HEK293 (cell line): ENCODE results near the gene ADAM23.

Source experiments
- CTCF ChIA-PET: fragments of 350-600 bp; formaldehyde crosslinking; extraction: SDS; loops from one replicate; lab custom pipeline; 2021; ENCODE audit warnings: antibody characterized with exemption; lab: Yijun Ruan, JAX
- POLR2A ChIA-PET: fragments of 300-600 bp; formaldehyde crosslinking; extraction: SDS; loops from one replicate; lab custom pipeline; 2020; ENCODE audit warnings: antibody characterized with exemption, inconsistent platforms; lab: Yijun Ruan, JAX
- H3K27ac ChIP-seq: fragments of 200-500 bp; sonication (Bioruptor generic); 2 replicates; pipeline ENCODE4 v1.5.1; 2014; ENCODE audit warnings: low read depth, low read length, control low read depth, inconsistent platforms; ENCODE audit errors: extremely low read depth
- H3K36me3 ChIP-seq, 2 experiments: fragments of 200-500 bp in 1 of 2; sonication (Bioruptor generic) in 1 of 2; 1 replicate in 1 of 2; 2 replicates in 1 of 2; pipeline ENCODE4 v1.5.1; 2014 to 2017; ENCODE audit warnings: inconsistent platforms in 2 of 2, low read length in 2 of 2; ENCODE audit not compliant: control insufficient read depth in 2 of 2, insufficient read depth in 1 of 2
- H3K4me1 ChIP-seq: fragments of 200-500 bp; sonication (Bioruptor generic); 2 replicates; pipeline ENCODE4 v1.5.1; 2014; ENCODE audit warnings: mild to moderate bottlenecking, low read length, inconsistent platforms; ENCODE audit not compliant: control insufficient read depth, insufficient read depth
- H3K4me3 ChIP-seq: 2 replicates; pipeline ENCODE4 v1.5.1; 2011; ENCODE audit warnings: low read depth, mild to moderate bottlenecking, control low read depth, low read length, moderate library complexity
- H3K9me3 ChIP-seq: fragments of 200-500 bp; sonication (Bioruptor generic); 2 replicates; pipeline ENCODE4 v1.5.1; 2014; ENCODE audit warnings: low read depth, low read length, inconsistent platforms; ENCODE audit not compliant: control insufficient read depth, insufficient read depth
- HOXD13 ChIP-seq: sonication (generic); formaldehyde crosslinking; IDR thresholded peaks from 2 replicates; pipeline ENCODE4 v1.8.0; 2022; ENCODE audit warnings: missing genetic modification reagents, borderline replicate concordance
- OSR2 ChIP-seq: fragments of 450-650 bp; formaldehyde crosslinking; IDR thresholded peaks from 2 replicates; pipeline ENCODE4 v1.5.1; 2016; ENCODE audit warnings: missing biosample characterization, missing genetic modification characterization
- PRDM2 ChIP-seq: fragments of 450-650 bp; formaldehyde crosslinking; IDR thresholded peaks from 2 replicates; pipeline ENCODE4 v1.5.1; 2016; ENCODE audit warnings: missing biosample characterization, missing genetic modification characterization, borderline replicate concordance
- PRDM4 ChIP-seq: fragments of 450-650 bp; formaldehyde crosslinking; IDR thresholded peaks from 2 replicates; pipeline ENCODE4 v1.5.1; 2017; ENCODE audit warnings: missing biosample characterization, missing genetic modification characterization
- RBAK ChIP-seq: fragments of 450-650 bp; formaldehyde crosslinking; IDR thresholded peaks from 2 replicates; pipeline ENCODE4 v1.5.1; 2016; ENCODE audit warnings: missing biosample characterization, missing genetic modification characterization
- TSHZ1 ChIP-seq: fragments of 450-650 bp; formaldehyde crosslinking; IDR thresholded peaks from 2 replicates; pipeline ENCODE4 v1.5.1; 2016; ENCODE audit warnings: missing biosample characterization, missing genetic modification characterization, borderline replicate concordance
- WT1 ChIP-seq: fragments of 450-650 bp; formaldehyde crosslinking; IDR thresholded peaks from 2 replicates; pipeline ENCODE4 v1.5.1; 2016; ENCODE audit warnings: missing biosample characterization, missing genetic modification characterization
- ZBTB6 ChIP-seq: fragments of 450-650 bp; formaldehyde crosslinking; IDR thresholded peaks from 2 replicates; pipeline ENCODE4 v1.5.1; 2017; ENCODE audit warnings: missing biosample characterization, missing genetic modification characterization
- ZFP41 ChIP-seq: fragments of 450-650 bp; formaldehyde crosslinking; IDR thresholded peaks from 2 replicates; pipeline ENCODE4 v1.5.1; 2016; ENCODE audit warnings: missing biosample characterization, missing genetic modification characterization, borderline replicate concordance
- ZNF184 ChIP-seq: fragments of 450-650 bp; IDR thresholded peaks from 2 replicates; pipeline ENCODE4 v1.5.1; 2018; ENCODE audit warnings: missing biosample characterization, mild to moderate bottlenecking, missing genetic modification characterization
- ZNF202 ChIP-seq: fragments of 450-650 bp; formaldehyde crosslinking; IDR thresholded peaks from 2 replicates; pipeline ENCODE4 v1.5.1; 2016; ENCODE audit warnings: missing biosample characterization, missing genetic modification characterization, borderline replicate concordance
- ZNF211 ChIP-seq: fragments of 450-650 bp; formaldehyde crosslinking; IDR thresholded peaks from 2 replicates; pipeline ENCODE4 v1.5.1; 2016; ENCODE audit warnings: low read depth, missing biosample characterization, missing genetic modification characterization
- ZNF221 ChIP-seq: fragments of 450-650 bp; formaldehyde crosslinking; IDR thresholded peaks from 2 replicates; pipeline ENCODE4 v1.5.1; 2017; ENCODE audit warnings: missing biosample characterization, missing genetic modification characterization, borderline replicate concordance
- ZNF362 ChIP-seq: fragments of 450-650 bp; formaldehyde crosslinking; IDR thresholded peaks from 2 replicates; pipeline ENCODE4 v1.5.1; 2016; ENCODE audit warnings: missing biosample characterization, missing genetic modification characterization
- ZNF37A ChIP-seq: fragments of 450-650 bp; IDR thresholded peaks from 2 replicates; pipeline ENCODE4 v1.5.1; 2018; ENCODE audit warnings: missing biosample characterization, missing genetic modification characterization
- ZNF529 ChIP-seq: fragments of 450-650 bp; formaldehyde crosslinking; IDR thresholded peaks from 2 replicates; pipeline ENCODE4 v1.5.1; 2017; ENCODE audit warnings: missing genetic modification characterization, missing biosample characterization; ENCODE audit not compliant: insufficient replicate concordance
- ZNF560 ChIP-seq: fragments of 450-650 bp; formaldehyde crosslinking; IDR thresholded peaks from 2 replicates; pipeline ENCODE4 v1.5.1; 2017; ENCODE audit warnings: missing biosample characterization, missing genetic modification characterization, borderline replicate concordance
- ZNF639 ChIP-seq: fragments of 450-650 bp; formaldehyde crosslinking; IDR thresholded peaks from 2 replicates; pipeline ENCODE4 v1.5.1; 2016; ENCODE audit warnings: missing biosample characterization, missing genetic modification characterization
- ZNF677 ChIP-seq: fragments of 450-650 bp; IDR thresholded peaks from 2 replicates; pipeline ENCODE4 v1.5.0; 2018; ENCODE audit warnings: missing biosample characterization, mild to moderate bottlenecking, missing genetic modification characterization, moderate library complexity
- ZNF843 ChIP-seq: fragments of 450-650 bp; formaldehyde crosslinking; IDR thresholded peaks from 2 replicates; pipeline ENCODE4 v1.5.1; 2016; ENCODE audit warnings: missing biosample characterization, missing genetic modification characterization

ADAM23 gene

GRCh38 chr2:206433190-206433589, 10.1 kb upstream of the ADAM23 start:
- POLR2A ChIA-PET, result no interaction called here
- Histone ChIP-seq H3K4me3 (no peak overlapping the region), H3K27ac (no peak overlapping the region)
- no peak for TF ChIP-seq ZNF37A (tag by site-specific recombination)
- no peak for TF ChIP-seq TSHZ1 (tag by site-specific recombination)
- TF ChIP-seq ZNF362, result no peak
- no peak for TF ChIP-seq ZFP41
- TF ChIP-seq ZNF202 (tag by site-specific recombination), result no peak
- TF ChIP-seq ZNF677 (tag by site-specific recombination), result no peak
- TF ChIP-seq OSR2, result no peak
- no peak for TF ChIP-seq HOXD13 (CRISPR knock-in tag)
- no peak for TF ChIP-seq ZNF639
- no peak for TF ChIP-seq WT1
- TF ChIP-seq, all 188 proteins: peak for 0
- Histone ChIP-seq H3K9me3 (no peaks in the 10 kb centered on the region), H3K36me3 (no peaks in the 10 kb centered on the region), H3K4me1 (peaks cover 5% of the 10 kb centered on the region)
- CTCF ChIA-PET, result interaction anchor here (0.6 kb wide), 3 partner anchors 9 to 349 kb away, joined by 3 to 4 read pairs (median 3); no protein-coding TSS in a partner anchor

GRCh38 chr2:206433686-206434085, 9.6 kb upstream of the ADAM23 start:
- no peak overlapping the region for H3K4me3 ChIP-seq
- ChIA-PET POLR2A (no interaction called here), CTCF (interaction anchor here (0.6 to 0.9 kb wide), 3 partner anchors 9 to 349 kb away, joined by 3 to 4 read pairs (median 4); no protein-coding TSS in a partner anchor)
- no peak overlapping the region for H3K27ac ChIP-seq
- peaks cover 5% of the 10 kb centered on the region for H3K4me1 ChIP-seq
- no peaks in the 10 kb centered on the region for H3K36me3 ChIP-seq
- no peaks in the 10 kb centered on the region for H3K9me3 ChIP-seq
- no peak for TF ChIP-seq ZNF221 (tag by site-specific recombination)
- TF ChIP-seq RBAK (tag by site-specific recombination), result no peak
- TF ChIP-seq ZBTB6 (tag by site-specific recombination), result no peak
- TF ChIP-seq ZNF211, result no peak
- TF ChIP-seq ZNF184 (tag by site-specific recombination), result no peak
- TF ChIP-seq ZNF560, result no peak
- no peak for TF ChIP-seq ZNF529 (tag by site-specific recombination)
- no peak for TF ChIP-seq PRDM4 (tag by site-specific recombination)
- TF ChIP-seq ZNF843 (tag by site-specific recombination), result no peak
- TF ChIP-seq PRDM2, result no peak
